Fibroblast of skin of abdomen (primary cell): ENCODE results near the gene SCNN1B.
"Not testable (repeated sequence)": the region's sequence is repeated elsewhere in the genome, so short reads cannot be mapped to it uniquely, and the experiment has no call there.

Experiments
- DNase-seq: peaks from one replicate; pipeline ENCODE4 v3.0.0-alpha.2; 2013

Gene SCNN1B

DNA sequence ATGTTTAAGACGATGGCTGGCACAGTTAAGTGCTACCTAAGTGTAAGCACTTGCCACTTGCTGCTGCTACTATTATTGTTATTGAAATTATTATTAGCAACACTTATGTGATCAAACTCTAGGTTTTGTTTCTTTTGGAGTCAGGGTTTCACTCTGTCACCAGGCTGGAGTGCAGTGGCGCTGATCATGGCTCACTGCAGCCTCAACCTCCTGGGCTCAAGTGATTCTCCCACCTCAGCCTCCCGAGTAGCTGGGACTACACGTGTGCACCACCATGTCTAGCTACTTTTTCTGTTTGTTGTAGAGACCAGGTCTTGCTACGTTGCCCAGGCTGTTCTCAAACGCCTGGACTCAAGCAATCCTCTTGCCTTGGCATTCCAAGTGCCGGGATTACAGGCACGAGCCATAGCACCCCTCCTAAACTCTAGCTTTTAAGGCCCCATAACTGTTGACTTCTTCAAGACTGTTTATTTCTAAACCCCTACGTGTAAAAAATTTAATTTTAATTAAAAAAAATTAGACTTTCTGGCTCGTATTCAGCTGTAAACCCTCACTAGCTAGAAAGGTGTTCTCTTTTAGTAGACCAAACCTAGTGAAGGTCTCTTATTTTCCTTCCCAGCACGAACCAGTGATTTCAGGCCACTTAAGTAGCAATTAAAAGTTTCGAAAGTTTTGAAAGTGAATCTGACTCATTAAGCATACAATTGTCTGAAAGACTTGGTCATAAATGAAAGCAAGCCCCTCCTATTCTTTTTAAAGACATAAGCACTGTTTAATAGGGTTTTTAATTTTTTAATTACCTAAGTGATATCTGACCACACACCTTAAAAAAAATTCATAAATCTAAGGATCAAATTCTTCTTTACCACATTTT lies 11.7 kb upstream of the SCNN1B start:
- DNase-seq, result no peak

DNA sequence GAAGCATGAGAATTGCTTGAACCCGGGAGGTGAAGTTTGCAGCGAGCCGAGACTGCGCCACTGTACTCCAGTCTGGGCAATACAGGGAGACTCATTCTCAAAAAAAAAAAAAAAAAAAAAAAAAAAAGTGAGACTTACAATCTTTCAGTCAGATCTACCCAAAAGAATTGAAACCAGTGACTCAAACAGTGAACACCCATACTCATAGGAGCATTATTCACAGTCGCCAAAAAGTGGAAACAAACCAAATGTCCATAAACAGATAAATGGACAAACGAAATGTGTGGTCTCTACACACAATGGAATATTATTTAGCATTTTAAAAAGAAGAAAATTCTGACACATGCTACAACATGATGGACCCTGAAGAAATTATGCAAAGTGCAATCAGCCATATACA lies 9.1 kb upstream of the SCNN1B start:
- DNase-seq, result no peak

- no peak for DNase-seq
Observed at GRCh38 chr16:23294260-23294659, 7.8 kb upstream of the SCNN1B start.

DNA sequence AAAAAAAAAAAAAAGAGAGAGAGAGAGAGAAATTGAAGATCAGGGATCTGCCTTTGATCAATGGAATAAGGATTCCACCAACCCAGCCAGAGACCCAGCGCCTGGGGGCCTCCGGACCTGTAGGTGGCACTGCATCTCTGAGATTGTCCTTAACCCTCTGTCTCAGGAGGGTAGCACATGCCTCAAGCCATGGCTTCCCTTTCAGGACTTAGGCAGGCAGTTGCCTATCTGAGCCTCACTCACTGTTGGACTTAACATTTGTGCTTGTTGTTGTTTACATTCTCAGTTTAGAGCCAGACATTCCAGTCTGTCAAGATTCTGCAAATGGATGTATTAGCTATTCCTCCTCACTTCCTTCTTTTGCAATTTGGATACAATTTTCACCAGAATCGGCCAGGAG lies 5.1 kb upstream of the SCNN1B start:
- no peak for DNase-seq

GRCh38 chr16:23298290-23298915 lies 3.7 kb upstream of the SCNN1B start:
- DNase-seq, result no peak

- not testable (repeated sequence) for DNase-seq
Observed at GRCh38 chr16:23299815-23300214, 2.3 kb upstream of the SCNN1B start.

DNA sequence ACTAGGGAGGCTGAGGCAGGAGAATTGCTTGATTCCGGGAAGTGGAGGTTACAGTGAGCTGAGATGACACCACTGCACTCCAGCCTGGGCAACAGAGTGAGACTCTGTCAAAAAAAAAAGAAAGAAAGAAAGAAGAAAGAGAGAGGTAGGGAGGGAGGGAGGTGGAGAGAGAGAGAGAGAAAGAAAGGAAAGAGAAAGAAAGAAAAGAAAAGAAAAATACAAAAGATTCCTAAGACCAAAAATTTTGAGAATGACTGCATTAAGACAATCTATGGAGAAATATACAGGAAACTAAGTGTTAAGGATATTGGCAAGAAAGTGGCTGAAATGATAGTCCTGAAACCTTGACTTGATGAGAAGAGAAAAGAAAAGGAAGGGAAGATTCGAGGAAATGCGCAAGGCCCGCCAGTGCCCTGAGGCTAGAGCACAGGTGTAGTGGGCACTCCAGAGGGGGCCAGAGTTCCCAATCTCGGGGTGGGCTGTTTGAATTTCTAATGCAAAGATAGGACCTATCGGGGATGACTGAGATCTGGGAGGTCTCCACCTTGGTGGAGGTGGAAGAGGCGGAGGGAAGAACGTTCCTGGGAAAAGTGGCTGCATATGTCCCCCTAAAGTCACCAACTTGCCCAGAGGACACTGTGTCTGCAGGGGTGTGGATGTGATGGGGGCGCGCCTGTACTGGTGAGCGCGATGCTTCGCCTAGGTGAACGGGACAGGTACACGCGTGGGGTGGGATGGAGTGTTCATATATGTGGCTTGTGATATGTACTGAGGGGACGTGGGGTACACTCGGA lies 654 bp upstream of the SCNN1B start:
- no peak for DNase-seq

DNA sequence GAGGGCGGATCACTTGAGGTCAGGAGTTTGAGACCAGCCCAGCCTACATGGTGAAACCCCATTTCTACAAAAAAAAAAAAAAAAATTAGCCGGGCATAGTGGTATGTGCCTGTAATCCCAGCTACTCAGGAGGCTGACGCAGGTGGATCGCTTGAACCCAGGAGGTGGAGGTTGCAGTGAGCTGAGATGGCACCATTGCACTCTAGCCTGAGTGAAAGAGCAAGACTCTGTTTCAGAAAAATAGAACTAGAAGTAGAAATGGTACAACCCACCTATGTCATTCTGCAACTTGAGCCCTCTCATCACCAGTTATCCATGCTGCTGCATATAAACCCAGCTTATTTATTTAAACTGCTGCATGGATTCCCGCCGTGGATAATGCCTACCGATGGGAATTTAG lies 1.6 kb downstream of the SCNN1B start:
- DNase-seq, result no peak

GRCh38 chr16:23304620-23305019 lies 2.5 kb downstream of the SCNN1B start:
- no peak for DNase-seq

GRCh38 chr16:23306199-23307100 lies 4.3 kb downstream of the SCNN1B start:
- DNase-seq, result no peak

GRCh38 chr16:23310217-23310616 lies 8.1 kb downstream of the SCNN1B start:
- no peak for DNase-seq

DNA sequence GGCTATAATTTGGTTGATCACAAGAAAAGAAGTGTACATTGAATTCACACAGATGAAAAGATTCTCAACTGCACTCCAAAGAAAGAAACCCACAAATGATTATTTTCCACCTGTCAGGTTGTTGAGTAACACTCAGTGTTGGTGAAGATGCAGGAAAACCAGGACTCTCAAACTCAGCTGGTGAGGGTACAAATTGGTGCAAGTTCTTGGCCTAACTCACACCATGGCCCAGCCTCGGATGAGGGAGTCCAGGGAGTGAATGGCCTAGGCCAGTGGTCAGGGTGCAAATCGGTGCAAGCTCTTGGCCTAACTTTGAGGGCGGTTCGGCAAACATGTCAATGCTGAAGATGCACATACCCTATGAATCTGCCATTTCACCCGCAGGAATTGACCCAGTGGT lies 8.6 kb downstream of the SCNN1B start:
- DNase-seq, result no peak

GRCh38 chr16:23316232-23316631 lies 14.1 kb downstream of the SCNN1B start:
- no peak for DNase-seq

GRCh38 chr16:23316634-23317265 lies 14.6 kb downstream of the SCNN1B start:
- no peak for DNase-seq

DNA sequence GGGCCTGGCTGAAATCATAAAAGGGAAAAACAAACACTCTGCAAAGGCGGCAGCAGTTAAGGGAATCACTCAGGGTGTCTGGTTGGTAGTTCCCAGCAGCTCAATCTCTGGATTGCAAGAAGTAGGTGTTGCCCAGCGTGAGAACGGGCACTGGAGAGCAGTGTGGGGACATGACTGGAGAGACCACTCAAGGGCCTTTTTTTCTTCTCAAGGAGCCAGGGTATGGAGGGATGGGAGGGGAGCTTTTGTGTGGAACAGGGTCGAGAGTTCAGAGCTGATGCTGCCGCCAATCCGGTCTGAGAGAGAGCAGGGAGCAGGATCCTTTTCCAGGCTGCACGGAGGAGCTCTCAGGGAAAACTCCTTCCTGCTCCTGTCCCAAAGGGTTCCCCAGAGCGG lies 15.2 kb downstream of the SCNN1B start:
- DNase-seq, result no peak

- DNase-seq, result no peak
Observed at GRCh38 chr16:23317751-23318150, 15.6 kb downstream of the SCNN1B start.

DNA sequence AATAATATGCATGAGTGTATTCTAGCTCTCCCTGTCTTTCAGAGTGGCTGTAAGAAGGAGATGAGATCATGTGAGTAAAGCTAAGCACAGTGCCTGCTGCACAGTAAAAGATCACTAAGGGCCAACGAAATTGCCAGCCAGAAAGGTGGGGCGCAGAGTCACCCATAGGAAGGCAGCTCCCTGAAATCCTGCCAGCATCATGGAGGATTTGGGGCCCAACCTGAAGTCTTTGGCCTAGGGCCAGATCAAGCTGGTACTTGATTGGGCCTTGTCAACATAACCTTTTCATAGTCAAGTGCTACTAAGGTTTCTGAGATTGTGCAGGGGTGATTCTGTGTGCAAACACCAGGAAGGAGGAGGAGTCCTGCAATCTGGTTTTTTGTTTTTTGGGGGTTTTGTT lies 16.5 kb downstream of the SCNN1B start:
- no peak for DNase-seq

DNA sequence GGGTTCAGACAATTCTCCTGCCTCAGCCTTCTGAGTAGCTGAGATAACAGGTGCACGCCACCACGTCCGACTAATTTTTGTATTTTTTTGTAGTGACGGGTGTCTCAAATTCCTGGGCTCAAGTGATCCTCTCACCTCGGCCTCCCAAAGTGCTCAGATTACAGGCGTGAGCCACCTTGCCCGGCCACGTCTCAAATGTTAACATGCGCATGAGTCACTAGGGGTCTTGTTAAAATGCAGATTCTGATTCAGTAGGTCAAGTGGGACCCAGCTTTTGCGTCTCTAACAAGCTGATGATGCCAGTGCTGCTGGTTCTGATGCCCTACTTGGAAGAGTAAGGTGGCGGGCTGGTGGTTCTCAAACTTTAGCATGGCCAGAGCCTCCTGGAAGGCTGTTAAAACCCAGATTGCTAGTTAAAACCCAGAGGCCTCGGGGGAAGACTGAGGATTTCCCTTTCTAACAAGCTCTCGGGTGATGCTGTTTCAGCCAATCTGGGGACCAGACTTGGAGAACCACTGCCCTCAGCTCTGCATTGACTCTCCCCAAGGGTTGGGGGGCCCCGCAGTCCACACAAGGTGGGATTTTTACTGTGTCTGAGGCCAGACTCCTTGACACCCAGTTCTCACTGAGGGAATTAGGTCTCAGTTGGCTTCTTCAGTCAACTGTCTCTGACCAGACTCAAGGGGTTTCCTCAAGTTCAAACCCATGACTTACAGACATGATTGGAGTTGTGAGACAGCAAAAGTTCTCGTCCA lies 17.9 kb downstream of the SCNN1B start:
- DNase-seq, result no peak

- DNase-seq, result no peak
Observed at GRCh38 chr16:23320693-23321092, 18.6 kb downstream of the SCNN1B start.

- DNase-seq, result no peak
Observed at GRCh38 chr16:23321206-23321875, 19.2 kb downstream of the SCNN1B start.
